Ovary (tissue), 9 donors: Measurements from ENCODE around the gene ZBTB43. TPM values are rescaled to one million over a fixed set of nuclear protein-coding genes. Genes with fewer than 3 reads are reported as not detected.

Experiments
- DNase-seq, 5 donors: peaks; one replicate each; pipeline ENCODE4 v3.0.0-alpha.2; 2019 to 2020
- H3K27ac ChIP-seq, 2 donors: fragments of 200-600 bp; one replicate each; pipeline versions ENCODE4 v1.5.1 to v1.8.0; 2019 to 2022
- H3K27me3 ChIP-seq: fragments of 200-600 bp; one replicate; pipeline ENCODE4 v1.8.0; 2022
- H3K36me3 ChIP-seq: fragments of 200-600 bp; sonication (generic); one replicate; pipeline ENCODE4 v1.5.1; 2019
- H3K4me1 ChIP-seq: one replicate; pipeline ENCODE4 v1.8.1; 2013; ENCODE audit warnings: mild to moderate bottlenecking, moderate library complexity; ENCODE audit not compliant: insufficient read depth
- H3K4me3 ChIP-seq: fragments of 200-600 bp; sonication (generic); one replicate; pipeline ENCODE4 v1.5.1; 2017
- H3K9me3 ChIP-seq, 2 donors: fragments of 200-600 bp in 1 of 2; sonication (generic) in 1 of 2; one replicate each; pipeline versions ENCODE4 v1.5.1 to v1.8.1; 2013 to 2019; ENCODE audit warnings: mild to moderate bottlenecking in 1 of 2, moderate library complexity in 1 of 2
- CTCF ChIP-seq, 3 donors: fragments of 450-650 bp in 2 of 3; fragments of 200-600 bp in 1 of 3; IDR thresholded peaks; one replicate each; pipeline versions ENCODE4 v1.5.1 to v1.8.0; 2016 to 2022; ENCODE audit warnings: antibody characterized with exemption in 3 of 3, mild to moderate bottlenecking in 1 of 3
- EP300 ChIP-seq: sonication (generic); formaldehyde crosslinking; IDR thresholded peaks from one replicate; pipeline ENCODE4 v1.6.1; 2017; ENCODE audit warnings: antibody characterized with exemption
- POLR2A ChIP-seq: fragments of 450-650 bp; IDR thresholded peaks from one replicate; pipeline ENCODE4 v1.6.1; 2017; ENCODE audit warnings: antibody characterized with exemption, mild to moderate bottlenecking, moderate library complexity
- WGBS, 3 donors: extraction: QIAGEN DNeasy Blood & Tissue Kit in 1 of 3; methylation state at CpG; one replicate each; pipeline versions ENCODE4 v1.1.5 to v1.1.7; 2013 to 2017; 5-methylcytosine and 5-hydroxymethylcytosine counted together
- intact Hi-C, 4 donors: fragments of 100-400 bp; cut with DNase I; formaldehyde crosslinking; loops; one replicate each; pipeline versions ENCODE4 v1.11.0 to v1.15.1; 2022 to 2023
- polyA plus RNA-seq, 2 donors: library from polyadenylated mRNA; stranded (reverse); fragments of 200-250 nt in 1 of 2; fragments of 350-450 nt in 1 of 2; fragmentation: Illumina TruSeq in 1 of 2; extraction: RNeasy Lipid Tissue Mini Kit (QIAGEN cat#74804) in 1 of 2; gene quantifications; one replicate each; pipeline ENCODE4 v1.2.3, GENCODE V29; 2013 to 2014
- total RNA-seq, 7 donors: library from RNA; depleted of rRNA in 2 of 7; stranded (reverse); fragments of >200 nt in 2 of 7; fragmentation: NEBNext Ultra II Directional in 3 of 7; extraction: Animal tissue kit (Norgen Biotek cat#: 25700) in 3 of 7; gene quantifications; one replicate each; pipeline versions ENCODE4 v1.1.0 to v1.2.4, GENCODE V29; 2016 to 2023
- donor health status: DM: no; HTN: no; CAD: no; lungs with moderate emphysema.
- donor health status: DM: no; HTN: no; CAD: no.
- donor health status: Bipolar disorder and iron deficiency.
- donor health status: DM: yes; HTN: yes; CAD: no.
- donor health status: DM: no; HTN: no; CAD: no.
- donor health status: DM: yes; HTN: yes; CAD: no.

Gene ZBTB43
- total and polyA plus RNA-seq, 9 donors, result 5.0 to 33.3 (median 14.8) TPM

GRCh38 chr9:126833710-126834345 is 29.0 kb downstream of the ZBTB43 start:
- H3K4me3 ChIP-seq, result no peak overlapping the region
- no peak for DNase-seq
- no peaks in the 10 kb centered on the region for H3K9me3 ChIP-seq
- no peak overlapping the region for H3K27ac ChIP-seq
- intact Hi-C loops, result no loop called here
- H3K4me1 ChIP-seq, result no peaks in the 10 kb centered on the region
- H3K27me3 ChIP-seq, result no peaks in the 10 kb centered on the region
- 87 to 92% (median 91%) methylated on average over 8 of the region's 8 CpGs for WGBS, 3 donors
- no peaks in the 10 kb centered on the region for H3K36me3 ChIP-seq
- TF ChIP-seq POLR2A (no peak), CTCF (IDR thresholded peaks at IDR 0.05) (no peak), EP300 (no peak)

GRCh38 chr9:126834672-126835071 is 29.8 kb downstream of the ZBTB43 start:
- intact Hi-C loops, result no loop called here
- Histone ChIP-seq H3K27me3 (no peaks in the 10 kb centered on the region), H3K4me3 (no peak overlapping the region), H3K4me1 (no peaks in the 10 kb centered on the region), H3K9me3 (no peaks in the 10 kb centered on the region), H3K36me3 (no peaks in the 10 kb centered on the region), H3K27ac (no peak overlapping the region)
- WGBS, 3 donors, result 47 to 98% (median 97%) methylated on average over 2 of the region's 2 CpGs
- DNase-seq, result no peak
- no peak for TF ChIP-seq POLR2A

GRCh38 chr9:126836216-126836615 is 31.4 kb downstream of the ZBTB43 start:
- intact Hi-C loops, result no loop called here
- no peaks in the 10 kb centered on the region for H3K27me3 ChIP-seq
- H3K36me3 ChIP-seq, result no peaks in the 10 kb centered on the region
- no peak overlapping the region for H3K4me3 ChIP-seq
- H3K4me1 ChIP-seq, result no peaks in the 10 kb centered on the region
- no peaks in the 10 kb centered on the region for H3K9me3 ChIP-seq
- no peak for TF ChIP-seq POLR2A
- TF ChIP-seq EP300, result no peak
- no peak for TF ChIP-seq CTCF (IDR thresholded peaks at IDR 0.05)
- no peak for DNase-seq
- H3K27ac ChIP-seq, result no peak overlapping the region
- 66 to 83% (median 68%) methylated on average over 2 of the region's 2 CpGs for WGBS, 3 donors

- no peaks in the 10 kb centered on the region for H3K27me3 ChIP-seq
- H3K9me3 ChIP-seq, result no peaks in the 10 kb centered on the region
- WGBS, 3 donors, result 77 to 85% (median 84%) methylated on average over 7 of the region's 7 CpGs
- intact Hi-C loops, result no loop called here
- no peak for TF ChIP-seq POLR2A
- no peak for TF ChIP-seq EP300
- no peak for TF ChIP-seq CTCF (IDR thresholded peaks at IDR 0.05)
- no peak for DNase-seq
- no peaks in the 10 kb centered on the region for H3K4me1 ChIP-seq
- no peak overlapping the region for H3K27ac ChIP-seq
- no peak overlapping the region for H3K4me3 ChIP-seq
- H3K36me3 ChIP-seq, result no peaks in the 10 kb centered on the region
These were observed 33.4 kb downstream of the ZBTB43 start for GRCh38 chr9:126838055-126838811.

GRCh38 chr9:126838895-126839294 is 34.1 kb downstream of the ZBTB43 start:
- intact Hi-C loops, result no loop called here
- no peak for DNase-seq
- Histone ChIP-seq H3K36me3 (no peaks in the 10 kb centered on the region), H3K4me1 (no peaks in the 10 kb centered on the region), H3K27ac (no peak overlapping the region), H3K27me3 (no peaks in the 10 kb centered on the region), H3K4me3 (no peak overlapping the region), H3K9me3 (no peaks in the 10 kb centered on the region)
- WGBS, 3 donors, result 86 to 94% (median 93%) methylated on average over 12 of the region's 12 CpGs
- TF ChIP-seq EP300 (no peak), POLR2A (no peak), CTCF (IDR thresholded peaks at IDR 0.05) (no peak)
